Keratinocyte (primary cell): ENCODE results near the gene ARRDC1. TPM values are rescaled to one million over a fixed set of nuclear protein-coding genes. Genes with fewer than 3 reads are reported as not detected.

Source experiments
- DNase-seq: peaks from one replicate; pipeline ENCODE4 v3.0.0-alpha.2; 2011; ENCODE audit warnings: low read depth, missing footprints, low spot score
- FAIRE-seq: peaks from 2 replicates; lab custom pipeline; 2011; peaks lifted over from hg19 to GRCh38; lab: Jason Lieb, UNC
- H2AFZ ChIP-seq: 2 replicates; pipeline ENCODE4 v1.6.0; 2012; ENCODE audit warnings: low read length, control low read depth, inconsistent platforms; ENCODE audit not compliant: control insufficient read depth
- H3K27ac ChIP-seq: 2 replicates; pipeline ENCODE4 v1.5.1; 2011; ENCODE audit warnings: low read length; ENCODE audit not compliant: control insufficient read depth, insufficient read depth
- H3K27me3 ChIP-seq: 3 replicates; pipeline ENCODE4 v1.6.0; 2011; ENCODE audit warnings: low read length; ENCODE audit not compliant: control insufficient read depth, insufficient read depth; ENCODE audit errors: extremely low read depth
- H3K36me3 ChIP-seq, 2 experiments: 2 replicates in 1 of 2; 3 replicates in 1 of 2; pipeline ENCODE4 v1.5.1; 2011; ENCODE audit warnings: low read length in 2 of 2, mild to moderate bottlenecking in 1 of 2; ENCODE audit not compliant: control insufficient read depth in 2 of 2, insufficient read depth in 2 of 2; ENCODE audit errors: extremely low read depth in 1 of 2
- H3K4me1 ChIP-seq: 3 replicates; pipeline ENCODE4 v1.5.1; 2011; ENCODE audit warnings: low read length; ENCODE audit not compliant: control insufficient read depth, insufficient read depth; ENCODE audit errors: extremely low read depth
- H3K4me2 ChIP-seq: 3 replicates; pipeline ENCODE4 v1.6.0; 2011; ENCODE audit warnings: low read depth, low read length; ENCODE audit not compliant: control insufficient read depth, insufficient read depth; ENCODE audit errors: extremely low read depth
- H3K4me3 ChIP-seq, 3 experiments: fragments of 200-600 bp in 1 of 3; sonication (generic) in 1 of 3; 2 replicates in 2 of 3; 3 replicates in 1 of 3; pipeline ENCODE4 v1.5.1; 2011 to 2016; ENCODE audit warnings: low read length in 3 of 3, mild to moderate bottlenecking in 3 of 3, control low read depth in 2 of 3, inconsistent platforms in 1 of 3, low read depth in 1 of 3, mixed read lengths in 1 of 3, mixed run types in 1 of 3, moderate library complexity in 1 of 3; ENCODE audit not compliant: control insufficient read depth in 2 of 3, insufficient read depth in 2 of 3; ENCODE audit errors: extremely low read depth in 1 of 3
- H3K79me2 ChIP-seq: 2 replicates; pipeline ENCODE4 v1.6.0; 2012; ENCODE audit warnings: low read length; ENCODE audit not compliant: control insufficient read depth, insufficient read depth
- H3K9ac ChIP-seq: 3 replicates; pipeline ENCODE4 v1.6.0; 2011; ENCODE audit warnings: low read length; ENCODE audit not compliant: control insufficient read depth, insufficient read depth; ENCODE audit errors: extremely low read depth
- H3K9me1 ChIP-seq: 3 replicates; pipeline ENCODE4 v1.6.0; 2011; ENCODE audit warnings: low read length; ENCODE audit not compliant: control insufficient read depth, insufficient read depth; ENCODE audit errors: extremely low read depth
- H3K9me3 ChIP-seq: 2 replicates; pipeline ENCODE4 v1.5.1; 2012; ENCODE audit warnings: low read depth, low read length; ENCODE audit not compliant: control insufficient read depth
- H4K20me1 ChIP-seq: 3 replicates; pipeline ENCODE4 v1.6.0; 2011; ENCODE audit warnings: low read length; ENCODE audit not compliant: control insufficient read depth, insufficient read depth; ENCODE audit errors: extremely low read depth
- EZH2 ChIP-seq: IDR thresholded peaks from one replicate; pipeline ENCODE4 v1.6.1; 2012; ENCODE audit warnings: inconsistent platforms, mild to moderate bottlenecking, low read length, moderate library complexity
- dilution Hi-C: fragments of 300-500 bp; cut with MboI; formaldehyde crosslinking; loops from one replicate; pipeline ENCODE4 v1.7.0; 2020; ENCODE audit warnings: low sequenced_read_pairs; ENCODE audit not compliant: extremely low pct_ligation_motif_present
- polyA plus RNA-seq, 5 experiments: library from polyadenylated mRNA; depleted of rRNA in 3 of 5; stranded (reverse) in 3 of 5; stranded (forward) in 1 of 5; unstranded in 1 of 5; fragments of >200 nt; gene quantifications; 1 replicate in 1 of 5; 2 replicates in 3 of 5; 3 replicates in 1 of 5; pipeline versions ENCODE4 v1.2.1 to v1.2.3, GENCODE V29; 2011 to 2012; ENCODE audit warnings: missing spikeins in 2 of 5, low read depth in 1 of 5, low replicate concordance in 1 of 5
- TF ChIP-seq, protein P1 (sequence below), 3 experiments: IDR thresholded peaks in 1 of 3; conservative IDR thresholded peaks in 1 of 3; optimal IDR thresholded peaks in 1 of 3; 2 replicates in 2 of 3; 3 replicates in 1 of 3; pipeline versions ENCODE3 to v1.5.1; 2011; ENCODE audit warnings: low read length in 3 of 3, mild to moderate bottlenecking in 3 of 3, moderate library complexity in 2 of 3, control low read depth in 1 of 3, inconsistent platforms in 1 of 3; ENCODE audit not compliant: insufficient read depth in 2 of 3; ENCODE audit errors: extremely low read depth in 1 of 3

The ARRDC1 gene
- polyA plus RNA-seq, 1 donor (not counting 4 experiments of a cell fraction or from before 2014, with no cell fraction given): 94.7 TPM

DNA sequence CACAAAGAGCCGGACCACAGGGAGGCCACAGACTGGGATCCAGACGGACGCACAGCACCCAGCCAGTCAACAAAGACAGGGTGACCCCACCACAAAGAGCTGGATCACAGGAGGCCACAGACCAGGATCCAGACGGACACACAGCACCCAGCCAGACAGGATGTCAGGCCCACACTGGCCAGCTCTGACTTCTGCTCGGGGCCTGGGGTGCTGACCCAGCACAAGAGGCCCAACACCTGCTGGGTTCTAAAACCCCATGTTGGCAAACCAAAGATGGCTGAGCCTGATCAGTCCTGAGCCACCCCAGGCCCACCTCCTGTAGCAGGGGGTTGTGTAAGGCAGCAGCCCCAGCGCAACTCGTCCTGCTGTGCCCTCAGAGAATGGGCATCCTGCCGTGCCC lies 21.5 kb upstream of the ARRDC1 start:
- Histone ChIP-seq H3K36me3 (peaks cover 45 to 64% of the 10 kb centered on the region in 2 experiments), H2AFZ (no peak overlapping the region), H3K9ac (no peak overlapping the region), H3K4me1 (peaks cover 9% of the 10 kb centered on the region), H3K79me2 (peaks cover 48% of the 10 kb centered on the region), H3K27ac (no peak overlapping the region), H3K27me3 (no peaks in the 10 kb centered on the region), H3K4me2 (no peak overlapping the region), H4K20me1 (peaks cover 10% of the 10 kb centered on the region), H3K9me1 (no peaks in the 10 kb centered on the region), H3K4me3 (no peak overlapping the region), H3K9me3 (no peaks in the 10 kb centered on the region)
- DNase-seq: no peak
- TF ChIP-seq EZH2: no peak
- TF ChIP-seq, protein P1, sequence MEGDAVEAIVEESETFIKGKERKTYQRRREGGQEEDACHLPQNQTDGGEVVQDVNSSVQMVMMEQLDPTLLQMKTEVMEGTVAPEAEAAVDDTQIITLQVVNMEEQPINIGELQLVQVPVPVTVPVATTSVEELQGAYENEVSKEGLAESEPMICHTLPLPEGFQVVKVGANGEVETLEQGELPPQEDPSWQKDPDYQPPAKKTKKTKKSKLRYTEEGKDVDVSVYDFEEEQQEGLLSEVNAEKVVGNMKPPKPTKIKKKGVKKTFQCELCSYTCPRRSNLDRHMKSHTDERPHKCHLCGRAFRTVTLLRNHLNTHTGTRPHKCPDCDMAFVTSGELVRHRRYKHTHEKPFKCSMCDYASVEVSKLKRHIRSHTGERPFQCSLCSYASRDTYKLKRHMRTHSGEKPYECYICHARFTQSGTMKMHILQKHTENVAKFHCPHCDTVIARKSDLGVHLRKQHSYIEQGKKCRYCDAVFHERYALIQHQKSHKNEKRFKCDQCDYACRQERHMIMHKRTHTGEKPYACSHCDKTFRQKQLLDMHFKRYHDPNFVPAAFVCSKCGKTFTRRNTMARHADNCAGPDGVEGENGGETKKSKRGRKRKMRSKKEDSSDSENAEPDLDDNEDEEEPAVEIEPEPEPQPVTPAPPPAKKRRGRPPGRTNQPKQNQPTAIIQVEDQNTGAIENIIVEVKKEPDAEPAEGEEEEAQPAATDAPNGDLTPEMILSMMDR (optimal IDR thresholded peaks at IDR 0.05 in 1 of 3, IDR thresholded peaks at IDR 0.05 in 1 of 3, conservative IDR thresholded peaks at IDR 0.05 in 1 of 3; ENCODE audit: extremely low read depth in 1 of 3, insufficient read depth in 2 of 3, low read length in 3 of 3): no peak
- dilution Hi-C loops: no loop called here
- no peak for FAIRE-seq

DNA sequence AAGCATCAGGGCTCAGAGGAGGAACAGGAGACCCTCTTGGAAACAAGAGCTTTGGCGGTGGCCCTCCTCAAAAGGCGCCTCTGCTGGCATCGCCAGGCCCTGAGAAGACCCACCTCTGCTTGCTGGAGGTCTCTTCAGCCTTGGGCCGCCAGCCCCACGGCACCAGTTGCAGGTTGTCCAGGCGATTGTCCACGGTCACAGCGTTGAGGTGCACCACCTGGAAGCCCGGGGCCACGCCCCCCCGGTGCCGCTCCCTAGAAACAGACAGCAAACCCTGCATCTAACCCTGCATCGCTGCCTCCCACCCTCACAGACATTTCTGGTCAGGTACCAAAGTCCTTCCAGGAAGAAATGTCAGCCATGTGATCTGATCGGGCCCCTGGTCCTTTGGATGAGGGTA lies 18.6 kb upstream of the ARRDC1 start:
- H3K4me3 ChIP-seq: no peak overlapping the region
- no peaks in the 10 kb centered on the region for H3K9me1 ChIP-seq
- peaks cover 11% of the 10 kb centered on the region for H4K20me1 ChIP-seq
- no peak overlapping the region for H2AFZ ChIP-seq
- no peaks in the 10 kb centered on the region for H3K9me3 ChIP-seq
- H3K27me3 ChIP-seq: no peaks in the 10 kb centered on the region
- FAIRE-seq: no peak
- H3K4me2 ChIP-seq: no peak overlapping the region
- dilution Hi-C loops: no loop called here
- TF ChIP-seq EZH2: no peak
- TF ChIP-seq, protein P1 (optimal IDR thresholded peaks at IDR 0.05 in 1 of 3, IDR thresholded peaks at IDR 0.05 in 1 of 3, conservative IDR thresholded peaks at IDR 0.05 in 1 of 3; ENCODE audit: extremely low read depth in 1 of 3, insufficient read depth in 2 of 3, low read length in 3 of 3): no peak
- peaks cover 60% of the 10 kb centered on the region for H3K79me2 ChIP-seq
- H3K27ac ChIP-seq: no peak overlapping the region
- peaks cover 13% of the 10 kb centered on the region for H3K4me1 ChIP-seq
- H3K36me3 ChIP-seq: peaks cover 40 to 53% of the 10 kb centered on the region in 2 experiments
- H3K9ac ChIP-seq: no peak overlapping the region
- no peak for DNase-seq
